WTC11 (cell line): ENCODE measurements around the gene LINC01488. TPM values are rescaled to one million over a fixed set of nuclear protein-coding genes. Genes with fewer than 3 reads are reported as not detected.

Source experiments
- ATAC-seq: fragments of 200-7000 bp; cut with Tn5 transposase; 2 replicates; pipeline ENCODE4 v1.10.0; 2021; ENCODE audit warnings: mild to moderate bottlenecking, moderate library complexity
- CTCF ChIA-PET: fragments of 300-600 bp; sonication (Branson Sonifier 250); formaldehyde crosslinking; loops from one replicate; lab custom pipeline; 2021; ENCODE audit warnings: antibody characterized with exemption; lab: Charles Lee
- POLR2A ChIA-PET: fragments of 350-600 bp; sonication (Branson Sonifier 250); formaldehyde crosslinking; loops from one replicate; lab custom pipeline; 2021; ENCODE audit warnings: antibody characterized with exemption; lab: Charles Lee
- DNase-seq: peaks from one replicate; pipeline ENCODE4 v3.0.0; 2021; ENCODE audit warnings: low spot score
- H3K27ac Mint-ChIP-seq: 2 replicates; pipeline ENCODE4 v1.8.0; 2021; ENCODE audit warnings: mixed read lengths
- H3K27me3 Mint-ChIP-seq: 2 replicates; pipeline ENCODE4 v1.8.0; 2021; ENCODE audit warnings: low read depth, mild to moderate bottlenecking, moderate library complexity, mixed read lengths
- H3K36me3 Mint-ChIP-seq: 2 replicates; pipeline ENCODE4 v1.8.0; 2021; ENCODE audit warnings: mixed read lengths
- H3K4me1 Mint-ChIP-seq: 2 replicates; pipeline ENCODE4 v1.8.0; 2022; ENCODE audit warnings: mixed read lengths
- H3K4me3 Mint-ChIP-seq: 2 replicates; pipeline ENCODE4 v1.8.0; 2021; ENCODE audit warnings: mild to moderate bottlenecking, moderate library complexity, mixed read lengths
- H3K9me3 Mint-ChIP-seq: 2 replicates; pipeline ENCODE4 v1.8.0; 2021; ENCODE audit warnings: mixed read lengths
- AR ChIP-seq: fragments of 250-450 bp; sonication (Bioruptor Pico); IDR thresholded peaks from 2 replicates; pipeline ENCODE4 v1.9.0; 2021; ENCODE audit warnings: mild to moderate bottlenecking
- ATF2 ChIP-seq: sonication (generic); formaldehyde crosslinking; IDR thresholded peaks from 2 replicates; pipeline ENCODE4 v1.8.1; 2022; ENCODE audit warnings: low read depth, missing genetic modification reagents, borderline replicate concordance
- ATF6 ChIP-seq: sonication (generic); formaldehyde crosslinking; IDR thresholded peaks from 2 replicates; pipeline ENCODE4 v1.8.1; 2023; ENCODE audit warnings: mild to moderate bottlenecking, missing genetic modification reagents
- CTCF ChIP-seq: fragments of 200-600 bp; IDR thresholded peaks from 2 replicates; pipeline ENCODE4 v1.8.0; 2022; ENCODE audit warnings: antibody characterized with exemption
- E2F4 ChIP-seq: sonication (generic); formaldehyde crosslinking; IDR thresholded peaks from 2 replicates; pipeline ENCODE4 v1.8.1; 2022; ENCODE audit warnings: low read depth, mild to moderate bottlenecking, moderate library complexity, missing genetic modification reagents, borderline replicate concordance
- E2F5 ChIP-seq: sonication (generic); formaldehyde crosslinking; IDR thresholded peaks from 2 replicates; pipeline ENCODE4 v1.8.1; 2022; ENCODE audit warnings: mild to moderate bottlenecking, moderate library complexity, missing genetic modification reagents
- ESRRA ChIP-seq: sonication (generic); formaldehyde crosslinking; IDR thresholded peaks from 2 replicates; pipeline ENCODE4 v1.8.1; 2022; ENCODE audit warnings: mild to moderate bottlenecking, missing genetic modification reagents, borderline replicate concordance
- GTF2I ChIP-seq: fragments of 250-450 bp; sonication (Bioruptor Pico); conservative IDR thresholded peaks from 2 replicates; pipeline ENCODE4 v1.4.0; 2021; ENCODE audit warnings: mild to moderate bottlenecking
- JAZF1 ChIP-seq: fragments of 250-450 bp; sonication (Bioruptor Pico); IDR thresholded peaks from 2 replicates; pipeline ENCODE4 v1.9.0; 2021; ENCODE audit warnings: moderate library complexity, mild to moderate bottlenecking, inconsistent platforms
- MYBL2 ChIP-seq: sonication (generic); formaldehyde crosslinking; IDR thresholded peaks from 2 replicates; pipeline ENCODE4 v1.8.1; 2023; ENCODE audit warnings: mild to moderate bottlenecking, moderate library complexity, missing genetic modification reagents
- NR3C1 ChIP-seq: sonication (generic); formaldehyde crosslinking; conservative IDR thresholded peaks from 2 replicates; pipeline ENCODE4 v1.8.1; 2023; ENCODE audit warnings: low read depth, mild to moderate bottlenecking, missing genetic modification reagents
- PRRX2 ChIP-seq: fragments of 250-450 bp; sonication (Bioruptor Pico); IDR thresholded peaks from 2 replicates; pipeline ENCODE4 v1.8.0; 2021; ENCODE audit warnings: mild to moderate bottlenecking
- SMAD3 ChIP-seq: sonication (generic); formaldehyde crosslinking; IDR thresholded peaks from 2 replicates; pipeline ENCODE4 v1.8.0; 2022; ENCODE audit warnings: missing genetic modification reagents, mild to moderate bottlenecking, borderline replicate concordance
- SP1 ChIP-seq: sonication (generic); formaldehyde crosslinking; conservative IDR thresholded peaks from 2 replicates; pipeline ENCODE4 v1.8.1; 2022; ENCODE audit warnings: missing genetic modification reagents
- TCF7 ChIP-seq: sonication (generic); formaldehyde crosslinking; IDR thresholded peaks from 2 replicates; pipeline ENCODE4 v1.8.0; 2022; ENCODE audit warnings: mild to moderate bottlenecking, low read depth, missing genetic modification reagents, moderate library complexity
- TEAD4 ChIP-seq: sonication (generic); formaldehyde crosslinking; IDR thresholded peaks from 2 replicates; pipeline ENCODE4 v1.8.0; 2022; ENCODE audit warnings: mild to moderate bottlenecking, missing genetic modification reagents
- TP53 ChIP-seq: sonication (generic); formaldehyde crosslinking; IDR thresholded peaks from 2 replicates; pipeline ENCODE4 v1.8.1; 2023; ENCODE audit warnings: mild to moderate bottlenecking, missing genetic modification reagents
- ZNF121 ChIP-seq: sonication (generic); formaldehyde crosslinking; IDR thresholded peaks from 2 replicates; pipeline ENCODE4 v1.8.0; 2023; ENCODE audit warnings: missing genetic modification reagents
- ZNF219 ChIP-seq: sonication (generic); formaldehyde crosslinking; IDR thresholded peaks from 2 replicates; pipeline ENCODE4 v1.8.0; 2023; ENCODE audit warnings: missing genetic modification reagents, mild to moderate bottlenecking, borderline replicate concordance
- ZSCAN18 ChIP-seq: fragments of 250-450 bp; sonication (Bioruptor Pico); IDR thresholded peaks from 2 replicates; pipeline ENCODE4 v2.1.2; 2022; ENCODE audit warnings: mild to moderate bottlenecking, moderate library complexity
- total RNA-seq: library from RNA; stranded (reverse); gene quantifications from 3 replicates; pipeline ENCODE4 v1.2.3, GENCODE V29; 2021

LINC01488 gene
- total RNA-seq, 1 experiment from 2014 or later = not detected

- ChIA-PET CTCF (no interaction called here), POLR2A (no interaction called here)
- peaks cover 19% of the 10 kb centered on the region for H3K36me3 Mint-ChIP-seq
- no peak for ATAC-seq
- H3K4me3 Mint-ChIP-seq = no peak overlapping the region
- DNase-seq = no peak
- TF ChIP-seq E2F5 (CRISPR knock-in tag) (no peak), TP53 (CRISPR knock-in tag) (no peak), GTF2I (CRISPR knock-in tag) (no peak), NR3C1 (CRISPR knock-in tag) (no peak), ESRRA (CRISPR knock-in tag) (no peak), JAZF1 (CRISPR knock-in tag) (no peak), CTCF (no peak), ATF6 (CRISPR knock-in tag) (no peak), ZSCAN18 (CRISPR knock-in tag) (no peak), SP1 (no peak), E2F4 (CRISPR knock-in tag) (no peak)
- no peaks in the 10 kb centered on the region; the same call in 1 of the 2 replicates for H3K27me3 Mint-ChIP-seq
- no peak overlapping the region for H3K27ac Mint-ChIP-seq
- peaks cover 32% of the 10 kb centered on the region for H3K9me3 Mint-ChIP-seq
- H3K4me1 Mint-ChIP-seq = peaks cover 15% of the 10 kb centered on the region
These were observed 21.5 kb upstream of the LINC01488 start for GRCh38 chr11:69459848-69460539.

- CTCF ChIA-PET = no interaction called here
- Mint-ChIP-seq H3K36me3 (peaks cover 19% of the 10 kb centered on the region), H3K27me3 (no peaks in the 10 kb centered on the region; the same call in 1 of the 2 replicates), H3K4me1 (peaks cover 15% of the 10 kb centered on the region), H3K9me3 (peaks cover 32% of the 10 kb centered on the region), H3K4me3 (no peak overlapping the region), H3K27ac (no peak overlapping the region)
- POLR2A ChIA-PET = no interaction called here
- ATAC-seq = no peak
- no peak for TF ChIP-seq TCF7 (CRISPR knock-in tag)
- TF ChIP-seq CTCF = no peak
- no peak for TF ChIP-seq AR
- TF ChIP-seq PRRX2 = no peak
- TF ChIP-seq TEAD4 (CRISPR knock-in tag) = no peak
- no peak for TF ChIP-seq MYBL2 (CRISPR knock-in tag)
- TF ChIP-seq SMAD3 (CRISPR knock-in tag) = no peak
- no peak for TF ChIP-seq ZNF121 (CRISPR knock-in tag)
- TF ChIP-seq ZNF219 (CRISPR knock-in tag) = no peak
- TF ChIP-seq ATF2 (CRISPR knock-in tag) = no peak
- no peak for DNase-seq
These were observed 20.8 kb upstream of the LINC01488 start for GRCh38 chr11:69460540-69461257.
